CD4-positive, alpha-beta T cell (primary cell): ENCODE measurements around the gene NUDT14. TPM values are rescaled to one million over a fixed set of nuclear protein-coding genes. Genes with fewer than 3 reads are reported as not detected.

Experiments
- ATAC-seq: fragments of 200-7000 bp; cut with Tn5 transposase; one replicate; pipeline ENCODE4 v1.10.0; 2022; ENCODE audit warnings: mild to moderate bottlenecking; ENCODE audit not compliant: poor library complexity
- CTCF ChIA-PET: fragments of 350-600 bp; sonication (Branson Sonifier 250); formaldehyde crosslinking; loops from one replicate; lab custom pipeline; 2021; ENCODE audit warnings: antibody characterized with exemption, inconsistent platforms; lab: Charles Lee
- POLR2A ChIA-PET: fragments of 350-600 bp; sonication (Branson Sonifier 250); formaldehyde crosslinking; loops from one replicate; lab custom pipeline; 2021; ENCODE audit warnings: antibody characterized with exemption, inconsistent platforms; lab: Charles Lee
- DNase-seq, 14 experiments: peaks; one replicate each; pipeline ENCODE4 v3.0.0-alpha.2; 2013 to 2020; ENCODE audit warnings: mixed read lengths in 2 of 14
- H3K27ac ChIP-seq, 2 donors: one replicate each; pipeline versions ENCODE4 v1.5.1 to v1.7.0; 2013; ENCODE audit warnings: low read length in 2 of 2, low read depth in 1 of 2, mild to moderate bottlenecking in 1 of 2
- H3K27me3 ChIP-seq, 2 experiments: 1 replicate in 1 of 2; 2 replicates in 1 of 2; pipeline versions ENCODE4 v1.6.1 to v1.7.0; 2013; ENCODE audit warnings: low read length in 2 of 2, control low read depth in 1 of 2, mild to moderate bottlenecking in 1 of 2, moderate library complexity in 1 of 2; ENCODE audit not compliant: insufficient read depth in 2 of 2, control insufficient read depth in 1 of 2
- H3K36me3 ChIP-seq: one replicate; pipeline ENCODE4 v1.6.1; 2013; ENCODE audit warnings: low read length, control low read depth; ENCODE audit not compliant: insufficient read depth
- H3K4me1 ChIP-seq: one replicate; pipeline ENCODE4 v1.6.1; 2013; ENCODE audit warnings: low read length, control low read depth; ENCODE audit not compliant: insufficient read depth
- H3K4me3 ChIP-seq: one replicate; pipeline ENCODE4 v1.5.1; 2013; ENCODE audit warnings: mild to moderate bottlenecking, low read length, moderate library complexity
- H3K9me3 ChIP-seq, 2 experiments: 1 replicate in 1 of 2; 2 replicates in 1 of 2; pipeline versions ENCODE4 v1.6.1 to v1.7.0; 2013; ENCODE audit warnings: low read length in 2 of 2, mild to moderate bottlenecking in 2 of 2, control low read depth in 1 of 2, moderate library complexity in 1 of 2; ENCODE audit not compliant: control insufficient read depth in 1 of 2, insufficient read depth in 1 of 2
- H3K27ac Mint-ChIP-seq: one replicate; pipeline ENCODE4 v1.8.0; 2020; ENCODE audit warnings: mixed read lengths
- H3K27me3 Mint-ChIP-seq: one replicate; pipeline ENCODE4 v1.8.0; 2021; ENCODE audit warnings: mixed read lengths
- H3K36me3 Mint-ChIP-seq: one replicate; pipeline ENCODE4 v1.8.0; 2021; ENCODE audit warnings: low read depth, mixed read lengths
- H3K4me1 Mint-ChIP-seq: one replicate; pipeline ENCODE4 v1.8.0; 2021; ENCODE audit warnings: low read depth, mixed read lengths
- H3K4me3 Mint-ChIP-seq: one replicate; pipeline ENCODE4 v1.8.0; 2020; ENCODE audit warnings: mild to moderate bottlenecking, mixed read lengths
- H3K9me3 Mint-ChIP-seq: one replicate; pipeline ENCODE4 v1.8.0; 2020; ENCODE audit warnings: mixed read lengths
- CTCF ChIP-seq: fragments of 200-600 bp; IDR thresholded peaks from one replicate; pipeline ENCODE4 v1.8.0; 2022; ENCODE audit warnings: antibody characterized with exemption, mild to moderate bottlenecking
- intact Hi-C, 2 experiments: fragments of 100-400 bp; cut with DNase I in 1 of 2; cut with micrococcal nuclease in 1 of 2; formaldehyde crosslinking; loops; one replicate each; pipeline versions ENCODE4 v1.15.1 to v1.9.0; 2023 to 2025; cut with DNase I, micrococcal nuclease
- total RNA-seq, 174 experiments: library from RNA in 2 of 174; stranded (reverse) in 2 of 174; gene quantifications; one replicate each; pipeline ENCODE4 v1.2.3 and lab custom pipeline; 2021 to 2026

NUDT14 gene
- total RNA-seq, 2 experiments from 2014 or later = 9.0 to 9.2 TPM

- peaks cover 76% of the 10 kb centered on the region for H3K36me3 ChIP-seq
- no peaks in the 10 kb centered on the region for H3K4me1 ChIP-seq
- ATAC-seq (no peak), DNase-seq (no peak)
- H3K27ac ChIP-seq = no peak overlapping the region
- ChIA-PET POLR2A (no interaction called here), CTCF (no interaction called here)
- H3K27me3 ChIP-seq = no peaks in the 10 kb centered on the region
- no peaks in the 10 kb centered on the region for H3K9me3 Mint-ChIP-seq
- no peak for TF ChIP-seq CTCF
- H3K4me1 Mint-ChIP-seq = no peaks in the 10 kb centered on the region
- H3K27me3 Mint-ChIP-seq = no peaks in the 10 kb centered on the region
- intact Hi-C loops = loop anchor here in 1 of 2 experiments (10.0 kb wide), 1 partner anchor 46 kb away; no protein-coding TSS in a partner anchor
- H3K4me3 ChIP-seq = no peak overlapping the region
- peaks cover 52% of the 10 kb centered on the region for H3K36me3 Mint-ChIP-seq
- no peaks in the 10 kb centered on the region for H3K9me3 ChIP-seq
- H3K27ac Mint-ChIP-seq = no peak overlapping the region
- no peak overlapping the region for H3K4me3 Mint-ChIP-seq
Observed at GRCh38 chr14:105218611-105219010, 37.5 kb upstream of the NUDT14 start.

GRCh38 chr14:105217774-105218173 is 36.7 kb upstream of the NUDT14 start:
- no peaks in the 10 kb centered on the region for H3K4me1 Mint-ChIP-seq
- Histone ChIP-seq H3K9me3 (no peaks in the 10 kb centered on the region), H3K4me3 (no peak overlapping the region), H3K27ac (no peak overlapping the region), H3K4me1 (no peaks in the 10 kb centered on the region), H3K27me3 (no peaks in the 10 kb centered on the region), H3K36me3 (peaks cover 69% of the 10 kb centered on the region)
- no peak overlapping the region for H3K4me3 Mint-ChIP-seq
- ChIA-PET POLR2A (no interaction called here), CTCF (no interaction called here)
- no peak for DNase-seq
- H3K36me3 Mint-ChIP-seq = peaks cover 48% of the 10 kb centered on the region
- no peaks in the 10 kb centered on the region for H3K27me3 Mint-ChIP-seq
- H3K27ac Mint-ChIP-seq = no peak overlapping the region
- no peaks in the 10 kb centered on the region for H3K9me3 Mint-ChIP-seq
- ATAC-seq = no peak
- intact Hi-C loops = loop anchor here in 1 of 2 experiments (10.0 kb wide), 1 partner anchor 47 kb away; no protein-coding TSS in a partner anchor
- TF ChIP-seq CTCF = no peak

- no peak for TF ChIP-seq CTCF
- ChIA-PET CTCF (no interaction called here), POLR2A (no interaction called here)
- H3K4me1 ChIP-seq = no peaks in the 10 kb centered on the region
- Mint-ChIP-seq H3K9me3 (no peaks in the 10 kb centered on the region), H3K27ac (no peak overlapping the region), H3K27me3 (no peaks in the 10 kb centered on the region), H3K4me3 (no peak overlapping the region), H3K4me1 (no peaks in the 10 kb centered on the region), H3K36me3 (peaks cover 39% of the 10 kb centered on the region)
- H3K27ac ChIP-seq = no peak overlapping the region
- H3K9me3 ChIP-seq = no peaks in the 10 kb centered on the region
- ATAC-seq (no peak), DNase-seq (no peak)
- H3K4me3 ChIP-seq = no peak overlapping the region
- peaks cover 66% of the 10 kb centered on the region for H3K36me3 ChIP-seq
- no peaks in the 10 kb centered on the region for H3K27me3 ChIP-seq
- intact Hi-C loops = loop anchor here in 1 of 2 experiments (10.0 kb wide), 1 partner anchor 48 kb away; no protein-coding TSS in a partner anchor
Observed at GRCh38 chr14:105216490-105217247, 35.6 kb upstream of the NUDT14 start.
